ENCODE measurements around the gene C1QL4. TPM values are rescaled to one million over a fixed set of nuclear protein-coding genes. Genes with fewer than 3 reads are reported as not detected.

C1QL4 gene
- polyA plus RNA-seq, 1 donor from 2014 or later: 13.7 TPM

DNA sequence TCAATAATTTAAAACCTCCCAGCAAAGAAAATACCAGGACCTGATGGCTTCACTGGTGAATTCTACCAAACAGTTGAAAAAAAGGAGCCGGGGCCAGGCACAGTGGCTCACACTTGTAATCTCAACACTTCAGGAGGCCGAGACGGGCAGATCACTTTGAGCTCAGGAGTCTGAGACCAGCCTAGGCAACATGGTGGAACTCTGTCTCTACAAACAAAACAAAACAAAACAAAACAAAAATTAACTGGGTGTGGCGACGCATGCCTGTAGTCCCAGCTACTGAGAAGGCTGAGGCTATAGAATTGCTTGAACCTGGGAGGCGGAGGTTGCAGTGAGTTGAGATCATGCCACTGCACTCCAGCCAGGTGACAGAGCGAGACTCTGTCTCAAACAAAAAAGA is 27.6 kb downstream of the C1QL4 start:
- Histone ChIP-seq H3K27ac (ENCODE audit: low read length) (no peak overlapping the region), H2AFZ (ENCODE audit: low read depth, low read length) (no peak overlapping the region), H3F3A (ENCODE audit: insufficient read depth, low read length, poor library complexity, severe bottlenecking) (no peaks in the 10 kb centered on the region), H3K79me2 (replicated peaks; ENCODE audit: insufficient read depth, low read length) (no peaks in the 10 kb centered on the region), H3K36me3 (ENCODE audit: insufficient read depth, low read length) (no peaks in the 10 kb centered on the region), H3K4me3 (ENCODE audit: low read length) (no peak overlapping the region), H3K27me3 (ENCODE audit: insufficient read depth, low read depth, low read length) (no peaks in the 10 kb centered on the region), H3K9me3 (ENCODE audit: low read length) (no peaks in the 10 kb centered on the region), H3K4me2 (ENCODE audit: low read length) (no peak overlapping the region), H3K9me2 (ENCODE audit: insufficient read depth, low read length) (no peaks in the 10 kb centered on the region), H3K9ac (ENCODE audit: low read length) (no peak overlapping the region), H4K20me1 (ENCODE audit: insufficient read depth) (no peaks in the 10 kb centered on the region)
- no peak for TF ChIP-seq MXI1 (conservative IDR thresholded peaks at IDR 0.05; ENCODE audit: poor library complexity, severe bottlenecking)
- no peak for TF ChIP-seq SMC3 (conservative IDR thresholded peaks at IDR 0.05; ENCODE audit: poor library complexity)
- TF ChIP-seq RAD21 (conservative IDR thresholded peaks at IDR 0.05): no peak
- no peak for TF ChIP-seq TAF1 (IDR thresholded peaks at IDR 0.05; ENCODE audit: low read depth)
- TF ChIP-seq EP300 (conservative IDR thresholded peaks at IDR 0.05; ENCODE audit: poor library complexity, severe bottlenecking): no peak
- TF ChIP-seq, protein P1, sequence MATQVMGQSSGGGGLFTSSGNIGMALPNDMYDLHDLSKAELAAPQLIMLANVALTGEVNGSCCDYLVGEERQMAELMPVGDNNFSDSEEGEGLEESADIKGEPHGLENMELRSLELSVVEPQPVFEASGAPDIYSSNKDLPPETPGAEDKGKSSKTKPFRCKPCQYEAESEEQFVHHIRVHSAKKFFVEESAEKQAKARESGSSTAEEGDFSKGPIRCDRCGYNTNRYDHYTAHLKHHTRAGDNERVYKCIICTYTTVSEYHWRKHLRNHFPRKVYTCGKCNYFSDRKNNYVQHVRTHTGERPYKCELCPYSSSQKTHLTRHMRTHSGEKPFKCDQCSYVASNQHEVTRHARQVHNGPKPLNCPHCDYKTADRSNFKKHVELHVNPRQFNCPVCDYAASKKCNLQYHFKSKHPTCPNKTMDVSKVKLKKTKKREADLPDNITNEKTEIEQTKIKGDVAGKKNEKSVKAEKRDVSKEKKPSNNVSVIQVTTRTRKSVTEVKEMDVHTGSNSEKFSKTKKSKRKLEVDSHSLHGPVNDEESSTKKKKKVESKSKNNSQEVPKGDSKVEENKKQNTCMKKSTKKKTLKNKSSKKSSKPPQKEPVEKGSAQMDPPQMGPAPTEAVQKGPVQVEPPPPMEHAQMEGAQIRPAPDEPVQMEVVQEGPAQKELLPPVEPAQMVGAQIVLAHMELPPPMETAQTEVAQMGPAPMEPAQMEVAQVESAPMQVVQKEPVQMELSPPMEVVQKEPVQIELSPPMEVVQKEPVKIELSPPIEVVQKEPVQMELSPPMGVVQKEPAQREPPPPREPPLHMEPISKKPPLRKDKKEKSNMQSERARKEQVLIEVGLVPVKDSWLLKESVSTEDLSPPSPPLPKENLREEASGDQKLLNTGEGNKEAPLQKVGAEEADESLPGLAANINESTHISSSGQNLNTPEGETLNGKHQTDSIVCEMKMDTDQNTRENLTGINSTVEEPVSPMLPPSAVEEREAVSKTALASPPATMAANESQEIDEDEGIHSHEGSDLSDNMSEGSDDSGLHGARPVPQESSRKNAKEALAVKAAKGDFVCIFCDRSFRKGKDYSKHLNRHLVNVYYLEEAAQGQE (IDR thresholded peaks at IDR 0.05; ENCODE audit: borderline replicate concordance): no peak
- TF ChIP-seq POLR2AphosphoS5 (IDR thresholded peaks at IDR 0.05): no peak

DNA sequence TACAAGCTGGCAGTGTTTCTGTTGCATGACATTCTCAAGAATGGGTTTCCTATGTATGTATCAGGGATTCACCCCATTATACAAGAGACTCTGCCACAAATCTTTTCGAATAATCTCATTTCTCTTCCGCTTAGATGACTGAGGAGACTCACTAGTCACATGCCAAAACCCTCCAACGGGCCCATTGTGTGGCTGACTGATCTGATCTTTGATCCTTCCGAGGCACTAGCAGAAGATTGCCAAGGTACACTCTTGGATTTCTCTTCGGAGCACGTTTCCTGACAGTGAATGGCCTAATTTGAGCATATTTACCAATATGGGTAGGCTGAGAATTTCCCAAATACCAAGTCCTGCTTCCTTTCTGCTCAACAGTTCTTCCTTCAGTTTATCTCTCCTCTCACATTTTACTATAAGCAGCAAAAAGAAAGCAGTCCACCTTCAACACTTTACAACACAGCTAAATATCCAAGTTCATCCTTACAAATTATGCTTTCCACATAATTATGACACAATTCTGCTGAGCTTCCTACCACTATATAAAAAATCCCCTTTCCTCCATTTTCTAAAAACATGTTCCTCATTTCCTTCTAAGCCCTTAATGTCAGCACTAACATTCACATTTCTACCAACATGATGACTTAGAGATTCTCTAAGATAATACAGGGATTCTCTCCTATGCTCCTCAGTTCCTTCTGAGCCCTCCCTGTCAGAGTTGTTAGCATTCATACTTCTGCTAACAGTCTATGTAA is 31.1 kb downstream of the C1QL4 start:
- Histone ChIP-seq H3K9me2 (ENCODE audit: insufficient read depth, low read length) (no peaks in the 10 kb centered on the region), H3K27ac (ENCODE audit: low read length) (no peak overlapping the region), H3K9ac (ENCODE audit: low read length) (no peak overlapping the region), H3K36me3 (ENCODE audit: insufficient read depth, low read length) (no peaks in the 10 kb centered on the region), H4K20me1 (ENCODE audit: insufficient read depth) (no peaks in the 10 kb centered on the region), H3K9me3 (ENCODE audit: low read length) (no peaks in the 10 kb centered on the region), H2AFZ (ENCODE audit: low read depth, low read length) (no peak overlapping the region), H3F3A (ENCODE audit: insufficient read depth, low read length, poor library complexity, severe bottlenecking) (no peaks in the 10 kb centered on the region), H3K4me2 (ENCODE audit: low read length) (no peak overlapping the region), H3K4me3 (ENCODE audit: low read length) (no peak overlapping the region), H3K79me2 (replicated peaks; ENCODE audit: insufficient read depth, low read length) (no peaks in the 10 kb centered on the region), H3K27me3 (ENCODE audit: insufficient read depth, low read depth, low read length) (peaks cover 2% of the 10 kb centered on the region)
- TF ChIP-seq EP300 (conservative IDR thresholded peaks at IDR 0.05; ENCODE audit: poor library complexity, severe bottlenecking) (no peak), POLR2AphosphoS5 (IDR thresholded peaks at IDR 0.05) (no peak), MXI1 (conservative IDR thresholded peaks at IDR 0.05; ENCODE audit: poor library complexity, severe bottlenecking) (no peak), SMC3 (conservative IDR thresholded peaks at IDR 0.05; ENCODE audit: poor library complexity) (no peak), RAD21 (conservative IDR thresholded peaks at IDR 0.05) (no peak), TAF1 (IDR thresholded peaks at IDR 0.05; ENCODE audit: low read depth) (no peak), EZH2 (IDR thresholded peaks at IDR 0.05; ENCODE audit: borderline replicate concordance, insufficient read depth, low read length, poor library complexity, severe bottlenecking) (no peak)
- TF ChIP-seq, protein P2, sequence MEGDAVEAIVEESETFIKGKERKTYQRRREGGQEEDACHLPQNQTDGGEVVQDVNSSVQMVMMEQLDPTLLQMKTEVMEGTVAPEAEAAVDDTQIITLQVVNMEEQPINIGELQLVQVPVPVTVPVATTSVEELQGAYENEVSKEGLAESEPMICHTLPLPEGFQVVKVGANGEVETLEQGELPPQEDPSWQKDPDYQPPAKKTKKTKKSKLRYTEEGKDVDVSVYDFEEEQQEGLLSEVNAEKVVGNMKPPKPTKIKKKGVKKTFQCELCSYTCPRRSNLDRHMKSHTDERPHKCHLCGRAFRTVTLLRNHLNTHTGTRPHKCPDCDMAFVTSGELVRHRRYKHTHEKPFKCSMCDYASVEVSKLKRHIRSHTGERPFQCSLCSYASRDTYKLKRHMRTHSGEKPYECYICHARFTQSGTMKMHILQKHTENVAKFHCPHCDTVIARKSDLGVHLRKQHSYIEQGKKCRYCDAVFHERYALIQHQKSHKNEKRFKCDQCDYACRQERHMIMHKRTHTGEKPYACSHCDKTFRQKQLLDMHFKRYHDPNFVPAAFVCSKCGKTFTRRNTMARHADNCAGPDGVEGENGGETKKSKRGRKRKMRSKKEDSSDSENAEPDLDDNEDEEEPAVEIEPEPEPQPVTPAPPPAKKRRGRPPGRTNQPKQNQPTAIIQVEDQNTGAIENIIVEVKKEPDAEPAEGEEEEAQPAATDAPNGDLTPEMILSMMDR (IDR thresholded peaks at IDR 0.05; ENCODE audit: poor library complexity, severe bottlenecking): no peak
